Activated CD4-positive, alpha-beta memory T cell treated with anti-CD3 and anti-CD28 coated beads, Interleukin-2, amount 10 ng/mL, durations not matched to agents 7 days and 5 days (primary cell): Measurements from ENCODE around the gene PPM1G. TPM values are rescaled to one million over a fixed set of nuclear protein-coding genes. Genes with fewer than 3 reads are reported as not detected.

Experiments used
- CTCF ChIA-PET: fragments of 350-600 bp; sonication (Branson Sonifier 250); formaldehyde crosslinking; loops from one replicate; lab custom pipeline; 2021; ENCODE audit warnings: antibody characterized with exemption, inconsistent platforms; lab: Charles Lee
- POLR2A ChIA-PET: fragments of 350-600 bp; sonication (Branson Sonifier 250); formaldehyde crosslinking; loops from one replicate; lab custom pipeline; 2021; ENCODE audit warnings: antibody characterized with exemption; lab: Charles Lee
- DNase-seq: peaks from one replicate; pipeline ENCODE4 v3.0.0-alpha.2; 2020
- H3K27ac Mint-ChIP-seq: one replicate; pipeline ENCODE4 v1.8.0; 2021; ENCODE audit warnings: mild to moderate bottlenecking, mixed read lengths
- H3K27me3 Mint-ChIP-seq: one replicate; pipeline ENCODE4 v1.8.0; 2021; ENCODE audit warnings: mixed read lengths
- H3K36me3 Mint-ChIP-seq: one replicate; pipeline ENCODE4 v1.8.0; 2021; ENCODE audit warnings: low read depth, mixed read lengths
- H3K4me1 Mint-ChIP-seq: one replicate; pipeline ENCODE4 v1.8.0; 2021; ENCODE audit warnings: mixed read lengths
- H3K4me3 Mint-ChIP-seq: one replicate; pipeline ENCODE4 v1.8.0; 2021; ENCODE audit warnings: mild to moderate bottlenecking, mixed read lengths
- H3K9me3 Mint-ChIP-seq: one replicate; pipeline ENCODE4 v1.8.0; 2021; ENCODE audit warnings: mixed read lengths
- total RNA-seq, 2 experiments: library from RNA; stranded (reverse); gene quantifications; one replicate each; pipeline ENCODE4 v1.2.3, GENCODE V29; 2021

PPM1G gene
- total RNA-seq, 2 experiments from 2014 or later: 119 to 122 TPM

DNA sequence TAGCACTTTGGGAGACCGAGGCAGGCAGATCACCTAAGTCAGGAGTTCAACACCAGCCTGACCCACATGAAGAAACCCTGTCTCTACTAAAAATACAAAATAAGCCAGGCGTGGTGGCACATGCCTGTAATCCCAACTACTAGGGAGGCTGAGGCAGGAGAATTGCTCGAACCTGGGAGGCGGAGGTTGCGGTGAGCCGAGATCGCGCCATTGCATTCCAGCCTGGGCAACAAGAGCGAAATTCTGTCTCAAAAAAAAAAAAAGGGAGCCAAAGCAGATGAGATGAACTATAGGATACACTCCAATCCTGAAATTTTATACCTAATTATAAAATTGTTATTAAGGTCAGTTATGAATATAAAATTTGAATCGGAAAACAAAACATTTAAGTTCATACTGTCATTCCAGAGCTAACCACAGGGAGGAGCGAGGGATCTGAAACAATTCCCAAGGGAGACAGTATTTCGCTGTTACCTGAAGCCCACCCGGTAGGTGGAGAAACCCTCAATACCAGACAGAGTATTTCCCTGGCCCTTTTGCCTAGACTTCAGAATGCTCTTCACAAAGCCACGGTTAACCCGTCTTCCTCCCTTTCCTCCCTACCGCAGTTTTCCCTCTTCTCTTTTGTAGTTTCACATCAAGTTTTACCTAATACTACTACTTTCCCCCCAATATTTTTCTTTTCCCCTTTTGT, 1.4 kb downstream of the PPM1G start:
- Mint-ChIP-seq H3K4me1 (peaks cover 56% of the 10 kb centered on the region), H3K27me3 (peaks cover 4% of the 10 kb centered on the region), H3K4me3 (peak overlapping the region; percentile 82), H3K9me3 (no peaks in the 10 kb centered on the region), H3K36me3 (peaks cover 41% of the 10 kb centered on the region), H3K27ac (peak overlapping the region; percentile 58)
- DNase-seq: no peak
- POLR2A ChIA-PET: interaction anchor here (1.0 to 6.3 kb wide), 5 partner anchors 16 to 85 kb away, joined by 3 to 155 read pairs (median 5); partner anchors contain the start of genes MPV17 and NRBP1
- CTCF ChIA-PET: interaction anchor here (2.8 to 4.3 kb wide), 2 partner anchors 22 to 275 kb away, joined by 11 to 33 read pairs; partner anchors contain the start of gene NRBP1

DNA sequence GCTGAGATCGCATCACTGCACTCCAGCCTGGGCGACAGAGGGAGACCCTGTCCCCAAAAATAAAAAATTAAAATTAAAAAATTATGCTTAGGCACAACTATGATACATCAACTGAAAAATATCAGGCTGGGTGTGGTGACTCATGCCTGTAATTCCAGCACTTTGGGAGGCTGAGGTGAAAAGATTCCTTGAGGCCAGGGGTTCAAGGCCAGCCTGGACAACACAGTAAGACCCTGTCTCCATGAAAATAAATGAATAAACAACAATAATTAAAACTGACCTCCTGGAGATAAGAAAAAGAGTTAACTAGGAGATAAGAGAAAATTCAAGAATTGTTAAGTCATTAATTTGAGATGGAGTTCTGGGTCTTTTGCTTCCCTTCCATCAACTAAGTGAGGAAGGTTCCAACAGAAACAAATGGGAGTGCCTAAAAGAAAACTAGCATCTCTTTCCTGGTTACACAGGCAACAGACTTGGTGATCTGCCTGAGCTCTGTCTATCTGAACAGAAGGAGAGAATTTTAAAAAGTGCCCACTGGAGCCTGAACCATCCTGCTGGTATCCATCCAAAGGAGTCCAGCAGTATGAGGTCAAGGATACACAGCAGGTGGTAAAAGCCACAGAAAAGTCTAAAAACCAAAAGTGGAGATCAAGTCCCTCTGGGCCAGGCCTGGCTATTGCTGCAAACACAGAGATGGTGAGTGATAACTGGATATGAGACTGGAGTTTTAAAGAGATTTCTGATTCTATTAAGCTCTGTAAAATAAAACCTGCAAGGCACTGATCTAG, 8.8 kb downstream of the PPM1G start:
- Mint-ChIP-seq H3K9me3 (no peaks in the 10 kb centered on the region), H3K4me1 (peaks cover 54% of the 10 kb centered on the region), H3K27me3 (no peaks in the 10 kb centered on the region), H3K36me3 (peaks cover 54% of the 10 kb centered on the region), H3K27ac (peak overlapping the region; percentile 79), H3K4me3 (no peak overlapping the region)
- POLR2A ChIA-PET: interaction anchor here (0.6 to 2.5 kb wide), 6 partner anchors 9 to 30 kb away, joined by 3 to 11 read pairs (median 4); partner anchors contain the start of genes NRBP1, PPM1G and ZNF513
- no peak for DNase-seq
- CTCF ChIA-PET: interaction anchor here (0.9 to 1.6 kb wide), 3 partner anchors 10 to 29 kb away, joined by 3 to 5 read pairs (median 3); no protein-coding TSS in a partner anchor

DNA sequence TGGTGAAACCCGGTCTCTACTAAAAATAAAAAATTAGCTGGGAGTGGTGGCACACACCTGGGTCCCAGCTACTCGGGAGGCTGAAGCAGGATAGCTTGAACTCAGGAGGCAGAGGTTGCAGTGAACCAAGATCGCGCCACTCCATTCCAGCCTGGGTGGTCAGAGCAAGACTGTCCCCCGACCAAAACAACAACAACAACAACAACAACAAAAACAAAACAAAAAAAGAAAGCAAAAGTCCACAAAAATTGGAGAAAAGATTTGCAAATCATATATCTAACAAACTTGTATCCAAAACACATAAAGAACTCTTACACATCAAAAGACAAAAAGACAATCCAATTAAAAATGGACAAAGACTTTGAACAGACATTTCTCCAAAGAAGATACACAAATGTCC, 10.4 kb downstream of the PPM1G start:
- Mint-ChIP-seq H3K27ac (peak overlapping the region; percentile 35), H3K9me3 (no peaks in the 10 kb centered on the region), H3K4me3 (no peak overlapping the region), H3K27me3 (no peaks in the 10 kb centered on the region), H3K4me1 (peaks cover 49% of the 10 kb centered on the region), H3K36me3 (peaks cover 48% of the 10 kb centered on the region)
- no peak for DNase-seq
- ChIA-PET POLR2A (interaction anchor here (1.3 kb wide), 1 partner anchor 42 kb away, joined by 3 read pairs; the partner anchor contains the start of gene GTF3C2), CTCF (interaction anchor here (1.1 kb wide), 1 partner anchor 10 kb away, joined by 6 read pairs; the partner anchor contains the start of gene PPM1G)

DNA sequence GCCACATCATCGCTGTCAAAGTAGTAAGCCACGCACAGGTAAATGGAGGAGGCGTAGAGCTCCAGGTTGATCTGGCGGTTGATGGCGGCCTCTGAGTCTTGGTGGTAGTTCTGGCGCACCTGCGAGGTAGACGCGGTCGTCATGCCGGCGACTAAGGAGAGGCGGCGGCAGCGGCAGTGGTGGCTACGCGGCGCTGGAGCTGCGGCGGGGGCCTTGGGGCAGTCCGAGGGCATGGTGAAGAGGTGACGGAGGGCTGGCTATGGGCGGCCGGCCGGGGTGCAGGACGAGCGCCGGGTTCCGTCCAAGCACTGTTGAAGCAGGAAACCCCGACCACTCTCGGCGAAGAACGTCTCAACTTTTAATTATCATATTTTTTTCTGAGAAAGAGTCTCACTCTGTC, 16.2 kb downstream of the PPM1G start:
- Mint-ChIP-seq H3K4me3 (no peak overlapping the region), H3K9me3 (no peaks in the 10 kb centered on the region), H3K36me3 (peaks cover 47% of the 10 kb centered on the region), H3K27me3 (no peaks in the 10 kb centered on the region), H3K27ac (peak overlapping the region; percentile 51), H3K4me1 (peaks cover 50% of the 10 kb centered on the region)
- DNase-seq: no peak
- POLR2A ChIA-PET: no interaction called here
- CTCF ChIA-PET: no interaction called here

DNA sequence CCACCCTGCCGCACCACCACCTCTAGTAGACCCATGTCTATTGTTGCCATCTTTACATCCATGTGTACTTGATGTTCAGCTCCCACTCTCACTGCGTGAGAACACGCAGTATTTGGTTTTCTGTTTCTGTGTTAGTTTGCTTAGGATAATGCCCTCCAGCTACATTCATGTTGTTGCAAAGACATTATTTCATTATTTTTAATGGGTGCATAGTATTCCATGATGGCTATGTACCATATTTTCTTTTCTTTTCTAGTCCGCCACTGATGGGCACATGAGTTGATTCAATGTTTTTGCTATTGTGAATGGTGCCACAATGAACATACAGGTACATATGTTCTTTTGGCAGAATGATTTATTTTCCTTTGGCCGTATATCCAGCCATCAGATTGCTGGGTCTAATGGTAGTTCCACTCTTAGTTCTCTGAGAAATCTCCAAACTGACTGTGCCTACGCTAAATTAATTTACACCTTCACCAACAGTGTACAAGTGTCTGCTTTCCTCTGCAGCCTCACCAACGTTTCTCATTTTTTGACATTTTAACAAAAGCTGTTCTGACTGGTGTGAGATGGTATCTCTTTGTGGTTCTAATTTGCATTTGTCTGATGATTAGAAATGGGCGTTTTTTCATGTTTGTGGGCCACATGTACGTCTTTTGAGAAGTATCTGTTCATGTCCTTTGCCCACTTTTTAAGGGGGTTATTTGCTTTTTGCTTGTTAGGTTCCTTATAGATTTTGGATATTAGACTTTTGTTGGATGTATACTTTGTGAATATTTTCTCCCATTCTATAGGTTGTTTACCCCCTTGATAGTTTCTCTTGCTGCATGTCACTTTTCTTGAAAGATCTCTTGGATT, 18.3 kb downstream of the PPM1G start:
- DNase-seq: no peak
- Mint-ChIP-seq H3K4me1 (peaks cover 41% of the 10 kb centered on the region), H3K27me3 (no peaks in the 10 kb centered on the region), H3K4me3 (peak overlapping the region; percentile 38), H3K9me3 (no peaks in the 10 kb centered on the region), H3K36me3 (peaks cover 39% of the 10 kb centered on the region), H3K27ac (peak overlapping the region; percentile 90)
- ChIA-PET CTCF (interaction anchor here (0.8 to 2.0 kb wide), 4 partner anchors 10 to 38 kb away, joined by 3 to 7 read pairs (median 6); partner anchors contain the start of genes NRBP1, PPM1G and ZNF513), POLR2A (interaction anchor here (0.7 to 2.6 kb wide), 11 partner anchors 9 to 238 kb away, joined by 3 to 17 read pairs (median 4); partner anchors contain the start of genes CCDC121, GPN1, PPM1G and SNX17)

DNA sequence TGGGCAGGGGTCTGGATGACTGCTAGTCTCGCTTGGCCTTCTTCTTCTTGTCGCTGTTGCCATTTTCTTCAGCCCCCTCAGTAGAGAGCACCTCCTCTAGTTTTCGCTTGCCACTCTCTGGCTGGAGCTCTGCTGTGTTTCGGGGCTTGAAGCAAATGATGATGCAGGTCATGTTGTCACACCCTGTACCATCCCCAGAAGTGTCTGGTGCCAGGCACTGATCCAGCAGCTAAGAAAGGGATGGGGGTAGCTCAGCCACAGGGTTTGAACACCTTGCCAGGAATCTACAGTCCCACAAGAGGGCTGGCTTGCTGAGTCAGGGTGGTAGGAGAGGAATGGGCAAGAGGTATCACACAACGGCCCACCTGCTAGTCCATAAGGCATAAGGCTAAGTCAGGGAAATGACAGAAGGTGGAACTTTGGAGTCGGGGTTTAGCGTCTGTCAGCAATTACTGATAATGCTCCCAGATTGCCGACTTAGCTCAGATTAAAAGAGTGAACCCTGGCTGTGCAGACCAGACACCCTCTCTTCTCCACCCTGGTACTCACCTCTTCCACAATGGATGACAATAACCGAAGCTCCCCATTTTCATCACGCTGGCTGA, 27.7 kb downstream of the PPM1G start:
- CTCF ChIA-PET: interaction anchor here (0.9 to 3.4 kb wide), 2 partner anchors 12 to 302 kb away, joined by 3 to 14 read pairs; no protein-coding TSS in a partner anchor
- peak overlapping the region; percentile 87 for H3K4me3 Mint-ChIP-seq
- DNase-seq: no peak
- H3K27ac Mint-ChIP-seq: peak overlapping the region; percentile 88
- H3K4me1 Mint-ChIP-seq: peaks cover 37% of the 10 kb centered on the region
- H3K27me3 Mint-ChIP-seq: no peaks in the 10 kb centered on the region
- POLR2A ChIA-PET: interaction anchor here (1.2 to 5.1 kb wide), 5 partner anchors 10 to 247 kb away, joined by 5 to 96 read pairs (median 24); partner anchors contain the start of genes CCDC121, EIF2B4, GPN1 and NRBP1
- peaks cover 74% of the 10 kb centered on the region for H3K36me3 Mint-ChIP-seq
- H3K9me3 Mint-ChIP-seq: no peaks in the 10 kb centered on the region

DNA sequence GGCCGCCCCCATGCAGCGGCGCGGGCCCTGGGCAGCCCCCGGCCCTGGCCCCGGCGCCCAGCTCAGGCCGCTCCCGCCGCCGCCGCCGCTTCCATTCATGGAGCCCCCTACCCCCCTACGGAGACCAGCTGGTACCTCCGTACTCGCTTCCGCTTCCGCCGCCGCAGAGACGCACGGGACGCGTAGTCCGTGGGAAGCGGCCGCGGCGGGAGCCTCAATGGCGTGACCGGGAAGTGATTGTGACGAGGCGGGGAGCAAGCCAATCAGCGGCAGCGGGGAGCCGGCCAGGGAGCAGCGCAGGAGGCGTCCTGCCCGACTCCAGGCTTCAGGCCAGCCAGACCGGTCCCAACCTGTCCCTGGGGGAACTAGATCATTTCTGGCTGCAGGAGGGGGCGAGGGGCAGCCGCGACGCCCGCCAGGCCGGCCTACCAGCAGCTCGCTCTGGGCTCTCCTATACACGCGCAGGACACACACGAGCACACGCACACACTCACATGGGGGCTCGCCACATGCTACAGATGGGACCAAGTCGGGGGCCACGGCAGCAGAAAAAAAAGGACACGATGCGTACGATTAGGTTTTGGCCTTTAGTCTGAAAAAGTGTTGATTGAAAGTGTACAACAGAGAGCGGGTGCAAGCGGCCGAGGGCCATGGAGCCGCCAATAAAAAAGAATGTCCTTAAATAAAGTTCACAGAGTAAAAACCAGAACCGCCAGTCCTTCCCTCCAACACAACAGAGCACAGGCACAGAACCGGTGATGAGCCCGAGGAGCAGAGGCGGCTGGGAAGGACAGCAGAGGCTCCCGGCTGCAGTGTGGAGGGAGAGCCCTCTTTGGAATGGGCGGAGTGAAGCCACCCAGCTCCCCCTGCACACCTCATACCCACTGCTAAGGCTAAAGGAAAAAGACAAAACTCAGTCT, 28.5 kb downstream of the PPM1G start, which contains the start of gene ZNF513:
Gene ZNF513, minus strand, starts transcription at position 109 of the 920 bp plus-strand sequence. CDS start 208 bp downstream, outside the sequence.
- Mint-ChIP-seq H3K27me3 (no peaks in the 10 kb centered on the region), H3K4me3 (peak within 1 kb of the TSS; percentile 87), H3K36me3 (peaks cover 80% of the 10 kb centered on the region), H3K27ac (peak within 1 kb of the TSS; percentile 92), H3K4me1 (peaks cover 37% of the 10 kb centered on the region), H3K9me3 (no peaks in the 10 kb centered on the region)
- CTCF ChIA-PET: interaction anchor here (0.6 to 3.4 kb wide), 5 partner anchors 10 to 303 kb away, joined by 3 to 14 read pairs (median 5); partner anchors contain the start of genes EIF2B4 and SNX17
- peak; percentile 93 for DNase-seq
- POLR2A ChIA-PET: interaction anchor here (0.9 to 5.1 kb wide), 13 partner anchors 10 to 302 kb away, joined by 3 to 96 read pairs (median 10); partner anchors contain the start of genes CCDC121, EIF2B4, GPN1 and GTF3C2

DNA sequence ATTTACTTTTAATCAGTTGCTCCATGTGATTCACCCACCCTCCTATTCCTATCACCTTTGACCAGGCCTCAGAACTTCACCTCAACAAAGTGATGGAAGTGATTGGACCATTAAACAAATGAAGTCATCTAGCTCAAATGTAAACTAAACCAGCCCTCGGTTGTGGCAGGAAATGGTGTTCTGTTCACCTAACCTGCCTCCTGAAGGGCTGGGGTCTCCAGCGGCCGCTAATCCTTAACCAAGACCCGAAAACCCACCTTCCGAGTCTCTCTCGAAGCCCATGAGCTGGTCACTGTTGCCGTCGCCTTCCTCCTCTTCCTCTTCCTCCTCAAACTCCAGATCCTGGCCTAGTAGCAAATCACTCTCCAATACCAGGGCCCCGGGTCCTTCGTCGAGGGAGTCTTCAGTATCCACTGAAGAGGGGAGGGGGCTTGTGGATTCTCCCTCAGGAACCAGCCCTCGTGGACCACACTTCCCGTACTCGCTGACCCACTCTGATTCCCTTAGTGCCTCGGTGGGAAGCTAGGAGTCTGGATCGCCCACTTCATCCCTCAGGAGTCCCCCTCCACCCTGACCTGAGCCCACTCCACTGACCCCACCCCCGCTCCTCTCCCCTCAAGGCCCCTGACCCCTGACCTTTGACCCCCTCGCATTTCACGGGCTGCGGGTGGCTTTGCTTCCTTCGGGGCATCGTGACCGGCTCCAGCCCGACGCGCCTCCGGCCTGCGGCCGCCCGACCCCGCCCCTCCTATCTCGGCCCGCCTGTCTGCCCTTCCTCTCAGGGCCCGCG, 29.4 kb downstream of the PPM1G start:
- Mint-ChIP-seq H3K4me1 (peaks cover 37% of the 10 kb centered on the region), H3K27ac (peak overlapping the region; percentile 92), H3K9me3 (no peaks in the 10 kb centered on the region), H3K4me3 (peak overlapping the region; percentile 87), H3K27me3 (no peaks in the 10 kb centered on the region), H3K36me3 (peaks cover 82% of the 10 kb centered on the region)
- peak; percentile 72 for DNase-seq
- CTCF ChIA-PET: interaction anchor here (0.6 to 3.4 kb wide), 7 partner anchors 9 to 303 kb away, joined by 3 to 14 read pairs (median 6); partner anchors contain the start of genes EIF2B4, GTF3C2 and SNX17
- POLR2A ChIA-PET: interaction anchor here (0.6 to 5.1 kb wide), 18 partner anchors 10 to 404 kb away, joined by 3 to 96 read pairs (median 6); partner anchors contain the start of genes CCDC121, EIF2B4, GPN1 and GTF3C2

DNA sequence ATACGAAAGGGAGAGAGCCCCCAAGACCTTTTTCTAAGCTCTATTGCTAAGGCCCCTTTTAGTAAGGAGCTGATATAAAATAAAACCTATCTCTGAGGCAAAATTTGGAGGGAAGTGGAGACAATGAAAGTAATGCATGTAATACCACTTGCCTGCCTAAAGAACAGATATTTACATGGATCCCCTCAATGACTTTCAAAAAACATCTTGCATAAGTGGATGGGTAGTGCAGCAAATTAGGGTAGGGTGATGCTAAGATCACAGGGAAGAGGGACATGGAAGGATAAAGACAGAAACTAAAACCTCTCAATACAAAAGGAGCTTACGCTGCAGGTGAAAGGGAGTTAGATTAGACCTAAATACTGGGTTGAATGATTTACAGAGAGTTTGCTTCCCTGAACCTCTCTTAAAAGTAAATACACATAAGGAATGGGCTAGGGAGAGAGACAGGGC, 30.0 kb downstream of the PPM1G start:
- Mint-ChIP-seq H3K27ac (peak overlapping the region; percentile 92), H3K4me1 (peaks cover 37% of the 10 kb centered on the region), H3K27me3 (no peaks in the 10 kb centered on the region), H3K36me3 (peaks cover 84% of the 10 kb centered on the region), H3K9me3 (no peaks in the 10 kb centered on the region), H3K4me3 (peak overlapping the region; percentile 87)
- POLR2A ChIA-PET: interaction anchor here (0.7 to 5.1 kb wide), 13 partner anchors 9 to 404 kb away, joined by 3 to 96 read pairs (median 10); partner anchors contain the start of genes CCDC121, EIF2B4, GPN1 and GTF3C2
- no peak for DNase-seq
- CTCF ChIA-PET: interaction anchor here (1.0 to 3.4 kb wide), 7 partner anchors 8 to 304 kb away, joined by 3 to 14 read pairs (median 6); partner anchors contain the start of genes EIF2B4, GTF3C2 and SNX17
